Loucy (cell line): ENCODE results near the gene ITGA8.

Source experiments
- EZH2phosphoT487 ChIP-seq: fragments of 200-600 bp; IDR thresholded peaks from 2 replicates; pipeline ENCODE4 v1.6.1; 2018; ENCODE audit warnings: antibody characterized with exemption, mild to moderate bottlenecking, moderate library complexity, borderline replicate concordance
- TF ChIP-seq, protein P1 (sequence below): fragments of 200-600 bp; sonication (generic); conservative IDR thresholded peaks from 2 replicates; pipeline ENCODE4 v1.5.1; 2014; ENCODE audit warnings: mild to moderate bottlenecking, antibody characterized with exemption, low read length

DNA sequence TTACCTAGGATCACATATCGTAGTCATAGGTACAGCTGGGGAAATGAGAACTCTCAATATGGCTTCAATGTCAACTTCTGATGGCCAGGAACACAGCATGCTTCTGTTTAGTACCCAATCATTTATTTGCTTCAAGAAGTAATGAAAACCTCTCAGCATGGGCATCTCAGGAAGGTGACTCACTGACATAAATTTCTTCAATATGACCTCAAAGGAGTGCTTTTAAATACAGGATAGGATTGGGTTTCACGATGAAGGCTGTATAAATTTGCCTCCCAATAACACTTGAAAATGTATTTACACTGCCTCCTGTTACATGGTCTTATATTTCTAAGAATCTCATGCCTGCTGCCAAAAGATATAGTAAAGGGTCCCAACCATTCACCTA is 15.1 kb downstream of the ITGA8 start:
- no peak for TF ChIP-seq EZH2phosphoT487
- TF ChIP-seq, protein P1, sequence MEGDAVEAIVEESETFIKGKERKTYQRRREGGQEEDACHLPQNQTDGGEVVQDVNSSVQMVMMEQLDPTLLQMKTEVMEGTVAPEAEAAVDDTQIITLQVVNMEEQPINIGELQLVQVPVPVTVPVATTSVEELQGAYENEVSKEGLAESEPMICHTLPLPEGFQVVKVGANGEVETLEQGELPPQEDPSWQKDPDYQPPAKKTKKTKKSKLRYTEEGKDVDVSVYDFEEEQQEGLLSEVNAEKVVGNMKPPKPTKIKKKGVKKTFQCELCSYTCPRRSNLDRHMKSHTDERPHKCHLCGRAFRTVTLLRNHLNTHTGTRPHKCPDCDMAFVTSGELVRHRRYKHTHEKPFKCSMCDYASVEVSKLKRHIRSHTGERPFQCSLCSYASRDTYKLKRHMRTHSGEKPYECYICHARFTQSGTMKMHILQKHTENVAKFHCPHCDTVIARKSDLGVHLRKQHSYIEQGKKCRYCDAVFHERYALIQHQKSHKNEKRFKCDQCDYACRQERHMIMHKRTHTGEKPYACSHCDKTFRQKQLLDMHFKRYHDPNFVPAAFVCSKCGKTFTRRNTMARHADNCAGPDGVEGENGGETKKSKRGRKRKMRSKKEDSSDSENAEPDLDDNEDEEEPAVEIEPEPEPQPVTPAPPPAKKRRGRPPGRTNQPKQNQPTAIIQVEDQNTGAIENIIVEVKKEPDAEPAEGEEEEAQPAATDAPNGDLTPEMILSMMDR: no peak
